Fibroblast of skin of left biceps (primary cell): ENCODE data around the gene TPRN.

Experiments
- DNase-seq, 2 experiments: peaks; one replicate each; pipeline ENCODE4 v3.0.0-alpha.2; 2013; ENCODE audit warnings: low read depth in 2 of 2

TPRN gene

GRCh38 chr9:137225699-137226331 lies 25.3 kb upstream of the TPRN start:
- DNase-seq: no peak

DNA sequence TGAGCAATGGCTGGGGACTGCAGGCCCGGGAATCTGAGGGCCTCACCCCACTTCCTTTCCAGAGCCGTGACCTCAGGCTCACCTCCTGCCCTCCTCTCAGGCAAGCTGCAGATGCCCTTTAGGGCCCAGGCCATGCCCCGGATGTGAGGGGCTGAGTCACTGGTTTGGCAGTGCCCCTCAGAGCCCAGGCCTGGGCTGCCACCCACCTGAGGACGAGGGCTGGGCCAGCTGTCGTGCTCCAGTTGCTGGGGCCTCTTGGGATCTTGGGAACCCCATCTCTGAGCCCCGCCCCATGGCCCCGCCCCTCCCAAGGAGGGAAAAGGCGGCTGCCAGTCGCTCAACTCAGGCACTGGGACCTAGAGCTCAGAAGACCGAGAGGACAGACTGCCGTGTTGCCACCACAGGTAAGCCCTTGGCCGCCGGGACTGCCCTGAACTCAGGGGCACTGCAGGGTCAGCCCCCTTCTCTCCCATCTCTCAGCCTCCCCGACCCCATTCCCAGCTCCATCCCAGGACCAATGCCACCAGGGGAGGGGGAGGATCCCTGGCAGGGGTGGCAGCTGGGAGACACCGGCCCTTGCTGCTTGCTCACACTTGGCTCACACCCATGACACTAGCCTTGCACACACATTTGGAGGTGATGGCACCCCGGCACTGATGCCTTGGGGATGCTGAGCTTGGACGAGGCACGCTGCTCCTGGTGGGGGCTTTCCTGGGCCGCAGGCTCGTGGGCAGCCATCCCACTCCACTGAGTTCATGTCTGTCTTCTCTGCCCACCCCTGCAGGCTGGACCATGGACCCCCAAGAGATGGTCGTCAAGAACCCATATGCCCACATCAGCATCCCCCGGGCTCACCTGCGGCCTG lies 24.5 kb upstream of the TPRN start, which contains the start of gene CYSRT1:
TSS of gene CYSRT1 (plus strand) at position 345 of the 865 bp plus-strand sequence. CDS start at position 793, 448 bp downstream.
- no peak for DNase-seq

GRCh38 chr9:137223078-137223970 lies 22.8 kb upstream of the TPRN start:
- peak; percentile 96 to 97 for DNase-seq

DNA sequence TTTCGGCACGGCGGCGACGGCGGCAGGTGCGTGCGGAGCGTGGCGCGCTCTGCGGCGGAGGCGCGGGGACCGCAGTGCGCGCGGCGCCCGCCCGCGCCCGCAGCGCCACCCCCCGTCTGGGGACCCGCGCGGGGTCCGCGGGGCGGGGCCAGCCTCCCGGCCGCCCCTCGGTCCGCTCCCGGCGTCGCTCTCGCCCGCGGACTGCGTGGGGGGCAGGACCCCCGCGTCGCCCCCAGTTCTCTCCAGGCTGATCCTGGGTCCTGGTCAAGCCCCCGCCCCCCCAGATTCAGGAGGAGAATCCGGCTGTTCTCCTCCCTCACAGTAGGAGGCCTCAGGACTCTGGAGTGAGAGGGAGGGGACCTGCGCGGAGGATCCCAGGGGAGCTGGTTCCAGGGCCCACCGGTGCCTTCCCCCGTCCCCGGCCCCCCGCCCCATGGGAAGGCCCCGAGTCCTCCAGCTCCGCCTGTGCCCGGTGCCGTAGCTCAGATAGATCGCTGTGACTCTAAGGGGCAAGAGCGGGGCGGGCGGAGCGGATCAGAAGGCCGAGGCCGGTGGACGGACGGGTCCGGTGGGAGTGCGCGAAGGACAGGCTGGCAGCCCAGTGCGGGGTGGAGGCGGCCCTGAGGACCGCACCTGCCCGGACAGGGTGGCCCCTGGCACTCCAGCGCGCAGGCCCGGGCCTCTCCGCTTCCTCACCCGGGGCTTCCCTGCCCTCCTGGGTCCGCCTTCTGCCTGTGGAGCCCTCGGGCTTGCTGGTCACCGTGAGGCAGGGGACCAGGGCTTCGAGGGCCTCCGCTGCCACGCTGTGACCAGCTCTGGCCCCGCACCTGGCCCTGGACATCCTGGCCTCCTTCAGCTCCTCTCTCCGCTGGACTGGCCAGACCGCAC lies 21.9 kb upstream of the TPRN start, which contains the start of gene RNF208:
TSS of gene RNF208 (minus strand) at position 51 of the 888 bp plus-strand sequence. CDS start 1,028 bp downstream, outside the sequence.
- DNase-seq: no peak

GRCh38 chr9:137221506-137222111 lies 21.1 kb upstream of the TPRN start:
- no peak for DNase-seq

GRCh38 chr9:137221095-137221505 lies 20.6 kb upstream of the TPRN start:
- DNase-seq: no peak

GRCh38 chr9:137220317-137221094 lies 20.0 kb upstream of the TPRN start:
- no peak for DNase-seq

GRCh38 chr9:137219757-137220316 lies 19.3 kb upstream of the TPRN start:
- no peak for DNase-seq

DNA sequence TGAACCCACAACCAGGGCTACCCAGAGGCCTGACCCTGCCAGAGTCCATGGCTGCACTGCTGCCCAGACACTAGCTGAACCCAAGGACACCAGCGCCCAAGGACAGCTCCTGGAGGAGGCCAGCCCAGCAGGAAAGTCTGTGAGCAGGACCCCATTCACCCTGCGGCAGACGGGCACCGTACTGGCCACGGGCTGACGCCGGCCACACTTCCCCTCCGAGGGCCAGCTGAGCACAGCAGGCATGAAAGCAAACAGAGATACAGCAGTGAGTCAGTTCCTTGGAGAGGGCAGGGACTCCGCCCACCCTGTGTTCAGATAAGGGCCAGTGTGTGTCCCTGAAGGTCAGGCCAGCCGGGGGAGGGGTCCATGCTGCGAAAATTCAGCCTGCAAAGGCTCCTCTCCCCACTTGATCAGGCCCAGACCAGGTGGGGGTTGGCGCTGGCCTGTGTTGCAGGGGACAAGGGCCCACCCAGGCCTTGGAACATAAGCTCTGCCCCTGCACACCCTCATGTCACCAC lies 18.3 kb upstream of the TPRN start:
- no peak for DNase-seq

DNA sequence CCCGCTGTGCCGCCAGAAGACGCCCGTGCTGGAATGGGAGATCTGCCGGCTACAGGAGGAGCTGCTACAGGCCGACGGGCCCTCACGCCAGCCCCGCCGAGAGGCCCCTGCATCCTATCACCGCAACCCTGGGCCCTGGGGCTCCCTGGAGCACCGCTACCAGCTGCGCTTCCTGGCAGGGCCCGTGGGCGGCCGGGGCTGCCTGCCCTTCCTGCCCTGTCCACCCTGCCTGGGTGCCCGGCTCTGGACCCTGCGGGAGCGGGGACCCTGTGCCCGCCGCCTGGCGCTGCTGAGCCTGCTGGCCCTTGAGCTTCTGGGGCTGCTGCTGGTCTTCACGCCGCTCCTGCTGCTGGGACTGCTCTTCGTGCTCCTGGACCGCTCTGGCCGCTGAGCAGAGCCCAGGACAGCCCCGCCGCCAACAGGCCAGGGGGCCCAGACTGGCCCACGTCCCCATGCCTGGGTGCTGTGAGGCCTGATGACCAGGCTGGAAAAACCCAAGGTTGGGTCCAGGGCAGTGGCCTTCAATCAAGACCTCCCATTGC lies 17.7 kb upstream of the TPRN start:
- DNase-seq: no peak

DNA sequence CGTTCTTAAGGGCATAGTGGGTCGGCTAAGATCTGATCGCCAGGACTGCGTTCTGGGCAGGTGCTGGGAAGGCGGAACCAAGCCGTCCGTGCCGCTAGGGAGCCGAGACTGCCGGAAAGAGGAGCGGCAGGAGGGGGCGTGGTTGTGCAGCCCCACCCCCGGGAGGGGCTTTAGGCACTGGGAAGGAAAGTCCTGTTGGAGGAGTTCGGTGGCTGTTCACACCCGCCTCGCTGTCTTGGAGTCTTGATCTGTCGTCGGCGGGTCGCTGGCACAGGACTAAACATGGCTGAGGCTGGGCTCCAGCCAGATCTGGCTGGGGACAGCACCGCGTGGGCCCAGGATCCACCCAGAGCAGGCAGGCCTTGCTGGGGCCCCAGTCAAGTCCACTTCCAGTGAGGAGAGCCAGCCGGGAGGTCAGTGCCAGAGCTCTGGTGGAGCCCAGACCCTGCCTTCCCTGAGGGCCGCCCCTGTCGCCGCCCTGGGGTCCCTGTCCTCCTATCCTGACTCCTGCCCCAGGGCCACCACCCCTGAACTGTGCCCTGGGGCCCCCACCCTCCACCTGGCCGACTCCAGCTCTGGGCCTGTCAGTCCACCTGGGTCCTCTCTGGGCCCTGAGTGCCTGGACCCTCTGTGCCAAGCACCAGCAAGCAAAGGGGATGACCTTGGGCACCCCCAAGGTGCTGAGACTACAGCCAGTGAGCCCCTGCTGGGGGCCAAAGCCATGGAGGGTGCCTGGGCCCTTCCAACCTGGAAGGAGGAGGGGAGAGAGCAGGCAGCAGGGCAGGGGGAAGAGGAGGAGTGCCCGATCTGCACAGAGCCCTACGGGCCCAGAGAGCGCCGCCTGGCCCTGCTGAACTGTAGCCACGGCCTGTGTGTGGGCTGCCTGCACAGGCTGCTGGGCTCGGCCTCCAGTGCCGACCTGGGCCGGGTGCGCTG lies 17.0 kb upstream of the TPRN start:
- DNase-seq: no peak

DNA sequence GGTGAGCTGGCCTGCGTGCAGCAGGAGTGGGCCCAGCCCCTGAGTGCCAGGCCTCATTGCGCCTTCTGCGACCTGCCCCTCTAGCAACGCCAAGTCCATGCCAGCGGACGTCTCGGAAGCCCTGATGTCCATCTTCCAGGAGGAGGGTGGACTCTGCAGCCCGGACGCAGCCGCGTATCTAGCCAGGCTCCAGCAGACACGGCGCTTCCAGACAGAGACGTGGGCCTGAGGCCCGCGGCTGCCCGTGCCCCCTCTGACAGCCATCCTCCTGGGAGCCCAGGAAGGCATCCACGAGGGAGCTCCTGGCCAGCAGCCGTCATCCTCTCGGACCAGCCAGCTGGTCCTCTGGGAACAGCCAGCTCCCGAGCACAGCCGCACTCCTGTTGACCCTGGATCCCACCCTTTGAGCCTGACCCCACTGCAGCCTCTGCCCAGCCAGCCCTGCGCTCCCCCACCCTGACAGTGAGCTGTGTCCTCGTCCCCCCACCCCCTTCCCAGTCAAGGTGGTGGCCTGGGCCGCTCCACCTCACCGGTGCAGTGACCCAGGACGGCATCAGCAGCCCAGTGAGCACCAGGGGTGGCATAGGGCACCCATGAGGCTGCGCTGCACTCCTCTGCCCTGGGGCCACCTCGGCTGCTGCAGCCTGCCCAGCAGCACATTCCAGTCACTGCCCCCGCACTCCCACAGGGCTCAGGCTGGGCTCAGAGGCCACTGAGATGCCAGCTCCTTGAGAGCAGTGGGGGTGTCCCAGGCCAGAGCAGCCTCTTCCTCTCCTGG lies 15.8 kb upstream of the TPRN start:
- DNase-seq: no peak

DNA sequence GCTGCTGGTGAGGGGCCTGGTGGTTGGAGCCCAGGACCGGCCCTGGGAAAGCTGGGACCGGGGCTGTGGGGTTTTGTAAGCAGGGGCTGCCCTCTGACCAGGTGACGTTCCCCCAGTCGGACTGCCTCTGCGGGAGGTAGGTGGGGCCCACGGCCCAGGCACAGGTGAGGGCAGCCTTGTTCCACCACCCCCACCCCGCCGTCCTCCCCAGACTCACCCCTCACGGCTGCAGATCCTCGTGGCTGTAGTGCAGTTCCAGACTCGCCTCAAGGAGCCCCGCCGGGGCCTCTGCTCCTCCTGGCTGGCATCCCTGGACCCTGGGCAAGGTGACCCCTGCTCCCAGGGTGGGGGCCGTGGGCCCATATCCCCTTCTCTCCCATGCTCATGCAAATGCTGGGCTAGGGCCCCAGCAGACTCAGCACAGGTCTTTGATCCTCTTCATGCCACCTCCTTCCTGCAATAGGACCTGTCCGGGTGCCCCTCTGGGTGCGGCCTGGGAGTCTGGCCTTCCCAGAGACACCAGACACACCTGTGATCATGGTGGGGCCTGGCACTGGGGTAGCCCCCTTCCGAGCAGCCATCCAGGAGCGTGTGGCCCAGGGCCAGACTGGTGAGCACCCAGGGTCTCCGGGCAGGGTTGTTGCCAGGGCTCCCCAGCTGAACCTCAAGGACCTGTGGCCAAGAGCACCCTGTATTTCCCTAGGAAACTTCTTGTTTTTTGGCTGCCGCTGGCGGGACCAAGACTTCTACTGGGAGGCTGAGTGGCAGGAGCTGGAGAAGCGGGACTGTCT lies 14.8 kb upstream of the TPRN start:
- DNase-seq: no peak

DNA sequence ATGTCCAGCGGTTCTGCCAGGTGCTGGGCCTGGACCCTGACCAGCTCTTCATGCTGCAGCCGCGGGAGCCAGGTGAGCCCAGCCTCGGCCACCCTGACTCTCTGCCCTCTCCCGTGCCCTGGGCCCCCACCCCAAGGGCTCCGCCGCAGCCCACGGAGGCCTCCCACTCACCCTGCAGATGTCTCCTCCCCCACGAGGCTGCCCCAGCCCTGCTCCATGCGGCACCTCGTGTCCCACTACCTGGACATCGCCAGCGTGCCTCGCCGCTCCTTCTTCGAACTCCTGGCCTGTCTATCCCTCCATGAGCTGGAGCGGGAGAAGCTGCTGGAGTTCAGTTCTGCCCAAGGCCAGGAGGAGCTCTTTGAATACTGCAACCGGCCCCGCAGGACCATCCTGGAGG lies 14.1 kb upstream of the TPRN start:
- no peak for DNase-seq

- DNase-seq: no peak
These were observed 12.9 kb upstream of the TPRN start for GRCh38 chr9:137213160-137214060.
